Measurements from ENCODE around the gene FLT3LG. TPM values are rescaled to one million over a fixed set of nuclear protein-coding genes. Genes with fewer than 3 reads are reported as not detected.
A peak's percentile ranks its signal among the peaks of the same experiment; 100 is the strongest.

Gene FLT3LG
- total RNA-seq, 1 donor from 2014 or later: 17.7 TPM

DNA sequence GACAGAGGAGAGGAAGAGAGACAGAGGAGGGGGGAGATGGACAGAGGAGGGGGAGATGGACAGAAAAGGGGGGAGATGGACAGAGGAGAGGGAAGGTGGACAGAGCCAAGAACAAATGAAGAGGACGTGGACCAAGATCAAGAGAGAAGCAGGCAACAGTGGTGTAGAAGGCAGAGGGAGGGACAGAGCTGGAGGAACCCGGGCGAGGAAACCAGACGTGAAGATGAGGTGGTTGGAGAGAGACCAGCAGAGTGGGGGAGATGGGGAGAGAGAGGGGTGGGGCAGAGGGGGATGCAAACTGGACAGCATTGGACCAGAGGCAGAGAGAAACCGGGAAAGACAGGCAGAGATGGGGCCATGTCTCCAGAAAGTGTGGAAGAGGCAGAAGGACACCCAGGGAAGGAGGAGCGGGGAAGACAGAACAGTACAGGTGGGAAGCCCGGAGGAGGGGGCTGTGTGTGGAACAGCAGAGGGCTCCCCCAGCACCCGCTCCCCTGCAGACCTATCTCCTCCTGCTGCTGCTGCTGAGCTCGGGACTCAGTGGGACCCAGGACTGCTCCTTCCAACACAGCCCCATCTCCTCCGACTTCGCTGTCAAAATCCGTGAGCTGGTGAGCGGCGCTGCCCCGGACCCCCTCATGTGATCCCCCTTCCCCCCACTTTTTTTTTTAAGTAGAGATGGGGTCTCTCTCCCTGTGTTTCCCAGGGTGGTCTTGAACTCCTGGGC lies 1.3 kb downstream of the FLT3LG start:
- POLR2A ChIA-PET: interaction anchor here (0.6 to 2.9 kb wide), 6 partner anchors 10 to 183 kb away, joined by 3 to 18 read pairs (median 4); partner anchors contain the start of genes ALDH16A1, RPL13A and RPS11
- Mint-ChIP-seq H3K27me3 (no peaks in the 10 kb centered on the region), H3K27ac (peak overlapping the region; percentile 30), H3K9me3 (no peaks in the 10 kb centered on the region), H3K4me3 (peak overlapping the region; percentile 92), H3K4me1 (peaks cover 55% of the 10 kb centered on the region), H3K36me3 (ENCODE audit: low read depth) (peaks cover 4% of the 10 kb centered on the region)
- no peak for ATAC-seq (ENCODE audit: low read depth)
- CTCF ChIA-PET: interaction anchor here (0.6 to 2.8 kb wide), 5 partner anchors 40 to 250 kb away, joined by 3 to 10 read pairs (median 4); no protein-coding TSS in a partner anchor
- intact Hi-C loops (cut with micrococcal nuclease): no loop called here
- DNase-seq: no peak
- TF ChIP-seq, protein P1, sequence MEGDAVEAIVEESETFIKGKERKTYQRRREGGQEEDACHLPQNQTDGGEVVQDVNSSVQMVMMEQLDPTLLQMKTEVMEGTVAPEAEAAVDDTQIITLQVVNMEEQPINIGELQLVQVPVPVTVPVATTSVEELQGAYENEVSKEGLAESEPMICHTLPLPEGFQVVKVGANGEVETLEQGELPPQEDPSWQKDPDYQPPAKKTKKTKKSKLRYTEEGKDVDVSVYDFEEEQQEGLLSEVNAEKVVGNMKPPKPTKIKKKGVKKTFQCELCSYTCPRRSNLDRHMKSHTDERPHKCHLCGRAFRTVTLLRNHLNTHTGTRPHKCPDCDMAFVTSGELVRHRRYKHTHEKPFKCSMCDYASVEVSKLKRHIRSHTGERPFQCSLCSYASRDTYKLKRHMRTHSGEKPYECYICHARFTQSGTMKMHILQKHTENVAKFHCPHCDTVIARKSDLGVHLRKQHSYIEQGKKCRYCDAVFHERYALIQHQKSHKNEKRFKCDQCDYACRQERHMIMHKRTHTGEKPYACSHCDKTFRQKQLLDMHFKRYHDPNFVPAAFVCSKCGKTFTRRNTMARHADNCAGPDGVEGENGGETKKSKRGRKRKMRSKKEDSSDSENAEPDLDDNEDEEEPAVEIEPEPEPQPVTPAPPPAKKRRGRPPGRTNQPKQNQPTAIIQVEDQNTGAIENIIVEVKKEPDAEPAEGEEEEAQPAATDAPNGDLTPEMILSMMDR (IDR thresholded peaks at IDR 0.05): no peak

DNA sequence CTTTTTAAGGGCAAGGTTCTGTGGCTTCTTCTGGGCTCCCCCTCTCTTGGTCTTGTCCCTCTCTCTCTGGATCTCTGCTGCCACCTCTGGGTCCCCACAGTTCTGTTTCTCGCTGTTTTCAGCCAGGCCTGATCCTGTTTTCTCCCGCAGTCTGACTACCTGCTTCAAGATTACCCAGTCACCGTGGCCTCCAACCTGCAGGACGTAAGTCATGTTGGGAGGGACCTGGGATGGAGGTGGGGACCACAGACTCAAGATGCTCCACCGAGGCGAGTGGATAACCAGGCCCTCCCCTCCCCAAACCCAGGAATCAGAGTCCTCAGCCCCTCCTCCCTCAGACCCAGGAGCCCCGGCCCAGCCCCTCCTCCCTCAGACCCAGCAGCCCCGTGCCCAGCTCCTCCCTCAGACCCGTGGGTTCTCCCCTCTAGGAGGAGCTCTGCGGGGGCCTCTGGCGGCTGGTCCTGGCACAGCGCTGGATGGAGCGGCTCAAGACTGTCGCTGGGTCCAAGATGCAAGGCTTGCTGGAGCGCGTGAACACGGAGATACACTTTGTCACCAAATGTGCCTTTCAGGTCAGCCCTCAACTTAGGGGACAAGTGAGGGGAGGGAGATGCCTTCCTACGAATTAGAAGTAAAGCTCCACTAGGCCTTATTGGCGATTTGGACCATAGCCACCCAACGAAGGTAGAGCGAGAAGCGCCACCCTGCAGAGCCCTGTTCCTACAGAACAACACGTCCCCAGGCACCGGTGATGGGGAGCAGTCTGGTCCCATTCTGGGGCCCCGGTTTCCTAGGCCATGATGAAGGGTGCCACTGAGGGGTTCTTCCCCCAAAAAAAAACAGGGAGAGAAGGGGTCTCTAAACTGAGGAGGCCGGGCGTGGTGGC lies 2.2 kb downstream of the FLT3LG start:
- Mint-ChIP-seq H3K9me3 (no peaks in the 10 kb centered on the region), H3K4me3 (peak overlapping the region; percentile 55), H3K27ac (peak overlapping the region; percentile 61), H3K4me1 (peaks cover 46% of the 10 kb centered on the region), H3K27me3 (no peaks in the 10 kb centered on the region), H3K36me3 (ENCODE audit: low read depth) (peaks cover 5% of the 10 kb centered on the region)
- intact Hi-C loops (cut with micrococcal nuclease): no loop called here
- ChIA-PET CTCF (interaction anchor here (0.6 to 2.8 kb wide), 5 partner anchors 39 to 251 kb away, joined by 3 to 10 read pairs (median 4); no protein-coding TSS in a partner anchor), POLR2A (interaction anchor here (0.5 to 2.9 kb wide), 9 partner anchors 12 to 135 kb away, joined by 3 to 18 read pairs (median 4); partner anchors contain the start of genes ALDH16A1, RPL13A and RPS11)
- no peak for DNase-seq
- peak; percentile 53 for ATAC-seq (ENCODE audit: low read depth)
- TF ChIP-seq, protein P1 (IDR thresholded peaks at IDR 0.05): no peak

DNA sequence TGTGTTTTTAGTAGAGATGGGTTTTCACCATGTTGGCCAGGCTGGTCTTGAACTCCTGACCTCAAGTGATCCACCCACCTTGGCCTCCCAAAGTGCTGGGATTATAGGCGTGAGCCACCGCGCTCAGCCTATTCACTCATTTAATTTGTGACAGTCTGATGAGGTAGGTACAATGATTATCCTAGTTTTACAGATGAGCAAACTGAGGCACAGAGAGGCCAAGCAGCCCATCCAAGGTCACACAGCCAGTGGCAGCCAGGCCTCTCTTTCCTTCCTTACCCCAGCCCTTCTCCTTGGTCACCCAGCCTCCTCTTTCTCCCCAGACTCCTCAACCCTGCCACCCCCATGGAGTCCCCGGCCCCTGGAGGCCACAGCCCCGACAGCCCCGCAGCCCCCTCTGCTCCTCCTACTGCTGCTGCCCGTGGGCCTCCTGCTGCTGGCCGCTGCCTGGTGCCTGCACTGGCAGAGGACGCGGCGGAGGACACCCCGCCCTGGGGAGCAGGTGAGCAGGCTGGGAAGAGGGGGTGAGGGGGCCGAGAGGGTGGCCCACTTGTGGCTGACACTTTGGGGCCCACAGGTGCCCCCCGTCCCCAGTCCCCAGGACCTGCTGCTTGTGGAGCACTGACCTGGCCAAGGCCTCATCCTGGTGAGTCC lies 6.1 kb downstream of the FLT3LG start:
- DNase-seq (no peak), ATAC-seq (ENCODE audit: low read depth) (no peak)
- ChIA-PET CTCF (no interaction called here), POLR2A (interaction anchor here (0.6 to 1.7 kb wide), 3 partner anchors 9 to 28 kb away, joined by 4 to 9 read pairs (median 5); no protein-coding TSS in a partner anchor)
- Mint-ChIP-seq H3K27me3 (no peaks in the 10 kb centered on the region), H3K4me1 (peaks cover 16% of the 10 kb centered on the region), H3K4me3 (no peak overlapping the region), H3K9me3 (no peaks in the 10 kb centered on the region), H3K36me3 (ENCODE audit: low read depth) (peaks cover 15% of the 10 kb centered on the region), H3K27ac (no peak overlapping the region)
- TF ChIP-seq, protein P1 (IDR thresholded peaks at IDR 0.05): no peak
- intact Hi-C loops (cut with micrococcal nuclease): no loop called here

DNA sequence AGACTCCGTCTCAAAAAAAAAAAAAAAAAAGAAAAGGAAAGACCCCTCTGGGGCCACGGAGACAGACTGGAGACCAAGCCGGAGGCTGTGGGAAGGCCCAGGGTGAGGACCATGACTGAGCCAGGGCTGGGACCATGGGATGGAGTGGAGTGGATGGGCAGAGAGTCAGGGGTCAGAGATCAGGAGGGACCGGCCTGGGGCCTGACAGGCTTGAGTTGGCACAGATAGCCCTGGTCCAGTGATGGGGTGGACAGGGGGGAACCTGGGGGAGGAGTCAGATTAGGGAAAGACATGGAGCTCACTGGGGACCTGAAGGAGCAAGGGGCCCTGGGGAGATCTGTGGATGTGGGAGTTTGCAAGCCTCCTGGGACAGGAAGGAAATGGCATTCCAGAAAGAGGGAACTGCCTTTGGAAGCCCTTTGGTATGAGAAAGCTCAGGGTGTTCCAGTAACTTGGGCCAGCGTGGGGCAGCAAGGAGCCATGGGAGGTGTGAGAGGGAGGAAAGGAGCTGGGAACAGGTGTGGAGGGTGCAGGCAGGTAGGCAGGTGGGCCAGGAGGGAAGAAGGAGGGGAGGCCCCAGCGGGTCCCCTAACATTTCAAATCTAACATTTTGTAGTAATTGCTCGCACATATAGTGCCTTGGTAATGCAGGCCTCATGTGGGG lies 7.1 kb downstream of the FLT3LG start:
- ATAC-seq (ENCODE audit: low read depth) (no peak), DNase-seq (no peak)
- Mint-ChIP-seq H3K4me1 (peaks cover 6% of the 10 kb centered on the region), H3K27ac (no peak overlapping the region), H3K9me3 (no peaks in the 10 kb centered on the region), H3K4me3 (no peak overlapping the region), H3K27me3 (no peaks in the 10 kb centered on the region), H3K36me3 (ENCODE audit: low read depth) (peaks cover 19% of the 10 kb centered on the region)
- ChIA-PET POLR2A (interaction anchor here (0.6 to 1.2 kb wide), 3 partner anchors 11 to 196 kb away, joined by 3 to 5 read pairs (median 4); partner anchors contain the start of gene PRMT1), CTCF (no interaction called here)
- intact Hi-C loops (cut with micrococcal nuclease): no loop called here
- TF ChIP-seq, protein P1 (IDR thresholded peaks at IDR 0.05): no peak

Measured in activated B cell treated with CpG ODN at 0.5 μM for 24 hours (primary cell).